Lung (tissue), 12 donors: Measurements from ENCODE around the gene NLRP6. TPM values are rescaled to one million over a fixed set of nuclear protein-coding genes. Genes with fewer than 3 reads are reported as not detected.
A peak's percentile ranks its signal among the peaks of the same experiment; 100 is the strongest.

ENCODE experiments used
- ATAC-seq: fragments of 200-7000 bp; cut with Tn5 transposase; one replicate; pipeline ENCODE4 v1.9.1; 2020; ENCODE audit warnings: moderate number of reproducible peaks; ENCODE audit not compliant: insufficient read depth, low FRiP score
- DNase-seq, 3 donors: peaks; one replicate each; pipeline ENCODE4 v3.0.0-alpha.2; 2013 to 2017
- H3K27ac ChIP-seq, 2 donors: one replicate each; pipeline ENCODE4 v1.5.1; 2013; ENCODE audit warnings: mild to moderate bottlenecking in 2 of 2, moderate library complexity in 2 of 2, control low read depth in 1 of 2, inconsistent platforms in 1 of 2, low read depth in 1 of 2, low read length in 1 of 2
- H3K27me3 ChIP-seq, 3 donors: one replicate each; pipeline ENCODE4 v1.5.1; 2013; ENCODE audit warnings: low read length in 2 of 3; ENCODE audit not compliant: control insufficient read depth in 3 of 3, insufficient read depth in 3 of 3
- H3K36me3 ChIP-seq, 4 donors: one replicate each; pipeline ENCODE4 v1.5.1; 2013; ENCODE audit warnings: low read length in 4 of 4, mild to moderate bottlenecking in 1 of 4, moderate library complexity in 1 of 4; ENCODE audit not compliant: control insufficient read depth in 4 of 4, insufficient read depth in 4 of 4
- H3K4me1 ChIP-seq, 5 donors: one replicate each; pipeline ENCODE4 v1.5.1; 2013; ENCODE audit warnings: low read length in 5 of 5, mild to moderate bottlenecking in 2 of 5, moderate library complexity in 1 of 5; ENCODE audit not compliant: control insufficient read depth in 5 of 5, insufficient read depth in 5 of 5
- H3K4me3 ChIP-seq: one replicate; pipeline ENCODE4 v1.5.1; 2013; ENCODE audit warnings: mild to moderate bottlenecking, control low read depth, moderate library complexity
- H3K9ac ChIP-seq, 2 donors: one replicate each; pipeline ENCODE4 v1.5.1; 2013; ENCODE audit warnings: low read length in 2 of 2, control low read depth in 1 of 2; ENCODE audit not compliant: insufficient read depth in 1 of 2
- H3K9me3 ChIP-seq, 4 donors: one replicate each; pipeline ENCODE4 v1.5.1; 2013; ENCODE audit warnings: low read length in 3 of 4, mild to moderate bottlenecking in 1 of 4, moderate library complexity in 1 of 4; ENCODE audit not compliant: control insufficient read depth in 4 of 4, insufficient read depth in 3 of 4
- WGBS, 2 donors: extraction: QIAGEN DNeasy Blood & Tissue Kit; methylation state at CpG; one replicate each; pipeline ENCODE4 v1.1.7; 2013; 5-methylcytosine and 5-hydroxymethylcytosine counted together
- polyA plus RNA-seq, 2 donors: library from polyadenylated mRNA; stranded (reverse); fragments of 200-250 nt; gene quantifications; one replicate each; pipeline ENCODE4 v1.2.1, GENCODE V29; 2013
- total RNA-seq, 2 donors: library from RNA; depleted of rRNA in 1 of 2; stranded (reverse); fragments of >200 nt in 1 of 2; gene quantifications; one replicate each; pipeline ENCODE4 v1.2.1, GENCODE V29; 2014 to 2021
- TF ChIP-seq, protein P1 (sequence below): IDR thresholded peaks from 2 replicates; pipeline ENCODE4 v1.5.1; 2012; ENCODE audit warnings: mild to moderate bottlenecking; ENCODE audit errors: control extremely low read depth, extremely low read depth
- donor health status: control.
- donor health status: control.
- donor health status: Bipolar disorder and iron deficiency.
- donor health status: healthy.
- donor health status: DM: yes; HTN: yes; CAD: no.

Gene NLRP6
- total and polyA plus RNA-seq, 4 donors = 0.08 to 9.6 (median 2.4) TPM

DNA sequence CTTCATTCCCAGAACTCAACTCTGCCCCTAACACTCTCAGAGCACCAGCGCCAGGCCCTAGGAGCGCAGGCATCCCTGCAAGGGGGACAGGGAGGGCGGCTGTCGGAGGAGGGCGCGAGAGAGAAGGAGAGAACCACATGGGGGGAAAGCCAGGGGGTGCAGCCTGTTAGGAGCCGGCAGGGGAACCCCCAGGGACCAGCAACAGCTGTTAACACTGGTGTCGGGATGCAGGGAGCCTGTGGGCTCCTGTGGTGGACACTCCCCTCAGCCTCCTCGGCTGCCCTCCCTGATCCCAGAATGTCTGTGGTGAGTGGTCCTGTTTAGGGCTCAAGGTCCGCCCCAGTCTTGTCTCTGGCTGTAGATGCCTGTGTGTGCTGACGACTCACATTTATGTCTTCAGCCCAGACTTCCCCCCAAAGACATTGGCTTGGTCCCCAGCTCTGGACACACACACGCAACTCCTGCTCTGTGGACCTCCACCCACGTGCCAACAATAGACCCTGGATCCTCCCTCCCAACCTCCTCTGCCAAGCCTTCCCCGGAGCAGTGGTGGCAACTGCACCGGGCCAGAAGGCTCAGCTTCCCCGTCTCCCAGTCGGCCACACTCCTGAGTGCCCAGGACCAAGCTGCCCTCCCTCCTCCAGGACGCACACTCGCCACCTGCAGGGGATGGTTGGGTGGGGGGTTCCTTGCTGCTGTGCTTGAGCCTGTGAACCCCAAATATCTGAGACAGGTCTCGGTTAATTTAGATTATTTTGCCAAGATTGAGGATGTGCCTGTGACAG, 21.9 kb downstream of the NLRP6 start:
- H3K36me3 ChIP-seq = no peaks in the 10 kb centered on the region
- no peaks in the 10 kb centered on the region for H3K9me3 ChIP-seq
- H3K27ac ChIP-seq = no peak overlapping the region
- peaks cover 0 to 8% (median 6%) of the 10 kb centered on the region in 3 donors for H3K27me3 ChIP-seq
- ATAC-seq (no peak), DNase-seq (peak in 1 of 3 donors; percentile 82)
- no peak overlapping the region for H3K9ac ChIP-seq
- no peak overlapping the region for H3K4me3 ChIP-seq
- TF ChIP-seq, protein P1, sequence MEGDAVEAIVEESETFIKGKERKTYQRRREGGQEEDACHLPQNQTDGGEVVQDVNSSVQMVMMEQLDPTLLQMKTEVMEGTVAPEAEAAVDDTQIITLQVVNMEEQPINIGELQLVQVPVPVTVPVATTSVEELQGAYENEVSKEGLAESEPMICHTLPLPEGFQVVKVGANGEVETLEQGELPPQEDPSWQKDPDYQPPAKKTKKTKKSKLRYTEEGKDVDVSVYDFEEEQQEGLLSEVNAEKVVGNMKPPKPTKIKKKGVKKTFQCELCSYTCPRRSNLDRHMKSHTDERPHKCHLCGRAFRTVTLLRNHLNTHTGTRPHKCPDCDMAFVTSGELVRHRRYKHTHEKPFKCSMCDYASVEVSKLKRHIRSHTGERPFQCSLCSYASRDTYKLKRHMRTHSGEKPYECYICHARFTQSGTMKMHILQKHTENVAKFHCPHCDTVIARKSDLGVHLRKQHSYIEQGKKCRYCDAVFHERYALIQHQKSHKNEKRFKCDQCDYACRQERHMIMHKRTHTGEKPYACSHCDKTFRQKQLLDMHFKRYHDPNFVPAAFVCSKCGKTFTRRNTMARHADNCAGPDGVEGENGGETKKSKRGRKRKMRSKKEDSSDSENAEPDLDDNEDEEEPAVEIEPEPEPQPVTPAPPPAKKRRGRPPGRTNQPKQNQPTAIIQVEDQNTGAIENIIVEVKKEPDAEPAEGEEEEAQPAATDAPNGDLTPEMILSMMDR = no peak
- H3K4me1 ChIP-seq = peaks cover 0 to 4% (median 0%) of the 10 kb centered on the region in 5 donors
- WGBS, 2 donors = 15 to 38% methylated on average over 20 of the region's 20 CpGs

DNA sequence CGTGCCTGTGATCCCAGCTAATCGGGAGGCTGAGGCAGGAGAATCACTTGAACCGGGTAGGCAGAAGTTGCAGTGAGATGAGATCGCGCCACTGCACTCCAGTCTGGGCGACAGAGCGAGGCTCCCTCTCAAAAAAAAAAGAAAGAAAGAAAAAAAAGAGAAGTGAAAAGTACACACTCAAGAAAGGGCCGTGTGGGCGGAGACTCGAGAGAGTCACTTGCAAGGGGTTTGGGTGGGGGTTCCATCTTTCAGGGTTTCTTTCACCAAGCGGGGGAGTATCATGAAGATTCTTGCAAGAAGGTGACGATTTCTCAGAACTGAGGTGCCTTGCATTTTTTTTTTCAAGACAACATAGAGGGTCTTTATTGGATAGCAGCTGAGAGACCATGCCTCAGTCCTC, 25.2 kb downstream of the NLRP6 start:
- Histone ChIP-seq H3K9me3 (no peaks in the 10 kb centered on the region), H3K4me1 (peaks cover 0 to 14% (median 2%) of the 10 kb centered on the region in 5 donors), H3K4me3 (no peak overlapping the region), H3K36me3 (no peaks in the 10 kb centered on the region), H3K9ac (no peak overlapping the region), H3K27ac (no peak overlapping the region), H3K27me3 (peaks cover 0 to 8% (median 6%) of the 10 kb centered on the region in 3 donors)
- 68 to 79% methylated on average over 12 of the region's 12 CpGs for WGBS, 2 donors
- ATAC-seq (no peak), DNase-seq (no peak)
- TF ChIP-seq, protein P1 = no peak

DNA sequence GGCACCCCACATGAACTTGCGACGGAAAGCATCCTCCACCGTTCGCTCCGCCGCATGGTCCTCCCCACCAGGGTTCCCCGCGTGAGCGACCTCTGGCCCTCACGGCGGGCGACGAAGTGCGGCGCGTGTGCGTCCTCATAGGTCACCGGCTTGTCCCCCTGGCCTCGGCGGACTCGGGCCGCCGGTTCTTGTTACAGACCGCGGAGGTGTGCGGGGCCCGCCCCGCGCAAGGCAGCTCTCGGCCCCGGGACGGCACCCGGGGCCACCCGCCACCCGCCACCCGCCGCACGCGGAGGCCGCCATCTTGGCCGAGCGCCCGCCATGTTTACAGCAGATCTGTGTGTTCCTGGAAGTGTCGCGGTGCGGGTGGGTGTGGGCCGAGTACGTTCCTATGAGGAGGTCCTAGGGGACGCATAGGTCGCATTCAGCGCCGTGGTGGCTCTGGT, 25.9 kb downstream of the NLRP6 start:
- Histone ChIP-seq H3K9me3 (no peaks in the 10 kb centered on the region), H3K27ac (no peak overlapping the region), H3K9ac (no peak overlapping the region), H3K36me3 (no peaks in the 10 kb centered on the region), H3K4me1 (peaks cover 0 to 16% (median 4%) of the 10 kb centered on the region in 5 donors), H3K27me3 (peaks cover 0 to 8% (median 6%) of the 10 kb centered on the region in 3 donors), H3K4me3 (no peak overlapping the region)
- DNase-seq = no peak
- TF ChIP-seq, protein P1 = no peak
- no peak for ATAC-seq
- WGBS, 2 donors = 77 to 89% methylated on average over 36 to 52 of the region's 52 CpGs
